GM18517 (cell line): Measurements from ENCODE around the gene IRF3.
"Not testable (repeated sequence)": the region's sequence is repeated elsewhere in the genome, so short reads cannot be mapped to it uniquely, and the experiment has no call there.

Source experiments
- ATAC-seq: cut with Tn5 transposase; IDR thresholded peaks from one replicate; pipeline ENCODE4 v1.9.1; 2021; ENCODE audit warnings: mild to moderate bottlenecking, moderate library complexity; ENCODE audit not compliant: unreplicated experiment

IRF3 gene

GRCh38 chr19:49631014-49631588 lies 34.6 kb downstream of the IRF3 start:
- ATAC-seq = no peak

- no peak for ATAC-seq
Observed at GRCh38 chr19:49629659-49630058, 36.0 kb downstream of the IRF3 start.

DNA sequence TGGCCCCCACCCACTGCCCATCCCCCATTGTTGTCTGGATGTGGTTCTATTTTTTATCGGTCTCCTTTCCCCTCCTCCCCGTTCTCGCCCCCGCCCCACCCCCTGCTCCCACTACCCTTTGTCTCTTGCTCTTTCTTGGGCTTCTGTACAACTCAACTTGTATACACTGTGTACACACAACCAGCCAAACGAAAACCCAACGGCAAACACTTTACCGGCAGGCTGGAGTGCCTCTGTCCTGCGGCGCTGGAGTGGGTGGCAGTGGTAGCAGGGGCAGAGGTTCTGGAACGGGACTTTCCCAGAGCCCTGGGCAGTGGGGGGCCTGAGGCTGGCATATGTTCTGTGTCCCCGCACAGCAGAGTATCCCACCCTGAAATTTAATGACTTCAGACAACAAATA lies 39.4 kb downstream of the IRF3 start:
- ATAC-seq = no peak

- no peak for ATAC-seq
Observed at GRCh38 chr19:49624967-49625910, 40.4 kb downstream of the IRF3 start.

DNA sequence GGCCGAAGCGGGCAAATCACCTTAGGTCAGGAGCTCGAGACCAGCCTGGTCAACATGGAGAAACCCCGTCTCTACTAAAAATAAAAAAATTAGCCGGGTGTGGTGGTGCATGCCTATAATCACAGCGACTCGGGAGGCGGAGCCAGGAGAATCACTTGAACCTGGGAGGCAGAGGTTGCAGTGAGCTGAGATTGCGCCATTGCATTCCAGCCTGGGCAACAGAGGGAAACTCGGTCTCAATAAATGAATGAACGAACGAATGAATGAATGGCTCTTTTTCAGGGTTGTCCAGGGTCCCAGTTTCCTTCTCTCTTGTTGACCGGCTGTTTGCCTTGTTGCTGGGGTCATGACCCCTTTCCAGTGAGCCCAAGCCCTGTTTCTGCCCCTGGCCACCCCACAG lies 47.8 kb downstream of the IRF3 start:
- not testable (repeated sequence) for ATAC-seq

DNA sequence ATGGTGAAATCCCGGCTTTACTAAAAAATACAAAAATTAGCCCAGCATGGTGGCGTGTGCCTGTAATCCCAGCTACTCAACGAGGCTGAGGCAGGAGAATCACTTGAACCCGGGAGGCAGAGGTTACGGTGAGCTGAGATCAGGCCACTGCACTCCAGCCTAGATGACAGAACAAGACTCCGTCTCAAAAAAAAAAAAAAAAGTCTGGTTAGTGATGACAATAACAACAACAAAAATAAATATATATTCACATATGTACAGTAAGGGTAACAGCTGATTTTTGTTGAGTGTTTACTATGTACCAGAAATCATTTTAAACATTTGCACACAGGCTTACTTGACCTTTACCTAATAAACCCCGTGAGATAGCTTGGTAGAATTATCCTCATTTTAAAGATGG lies 48.7 kb downstream of the IRF3 start:
- ATAC-seq = no peak

DNA sequence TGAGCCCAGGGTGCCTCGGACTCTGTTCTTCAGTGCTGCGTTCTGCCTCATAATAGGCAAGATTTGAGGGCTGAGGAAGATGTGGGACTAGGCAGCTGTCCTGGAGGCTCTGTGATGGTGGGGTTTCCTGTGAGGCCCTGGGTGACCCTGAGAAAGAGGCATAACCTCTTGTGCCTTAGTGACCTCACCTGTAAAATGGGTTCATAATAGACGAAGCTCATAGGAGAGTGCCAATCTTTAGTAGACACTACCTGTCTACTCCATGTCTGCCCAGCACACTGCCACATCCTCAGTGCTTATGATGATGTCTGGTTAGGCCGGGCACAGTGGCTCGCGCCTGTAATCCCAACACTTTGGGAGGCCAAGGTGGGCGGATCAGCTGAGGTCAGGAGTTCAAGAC lies 49.1 kb downstream of the IRF3 start:
- no peak for ATAC-seq

- no peak for ATAC-seq
Observed at GRCh38 chr19:49615861-49616260, 49.8 kb downstream of the IRF3 start.

DNA sequence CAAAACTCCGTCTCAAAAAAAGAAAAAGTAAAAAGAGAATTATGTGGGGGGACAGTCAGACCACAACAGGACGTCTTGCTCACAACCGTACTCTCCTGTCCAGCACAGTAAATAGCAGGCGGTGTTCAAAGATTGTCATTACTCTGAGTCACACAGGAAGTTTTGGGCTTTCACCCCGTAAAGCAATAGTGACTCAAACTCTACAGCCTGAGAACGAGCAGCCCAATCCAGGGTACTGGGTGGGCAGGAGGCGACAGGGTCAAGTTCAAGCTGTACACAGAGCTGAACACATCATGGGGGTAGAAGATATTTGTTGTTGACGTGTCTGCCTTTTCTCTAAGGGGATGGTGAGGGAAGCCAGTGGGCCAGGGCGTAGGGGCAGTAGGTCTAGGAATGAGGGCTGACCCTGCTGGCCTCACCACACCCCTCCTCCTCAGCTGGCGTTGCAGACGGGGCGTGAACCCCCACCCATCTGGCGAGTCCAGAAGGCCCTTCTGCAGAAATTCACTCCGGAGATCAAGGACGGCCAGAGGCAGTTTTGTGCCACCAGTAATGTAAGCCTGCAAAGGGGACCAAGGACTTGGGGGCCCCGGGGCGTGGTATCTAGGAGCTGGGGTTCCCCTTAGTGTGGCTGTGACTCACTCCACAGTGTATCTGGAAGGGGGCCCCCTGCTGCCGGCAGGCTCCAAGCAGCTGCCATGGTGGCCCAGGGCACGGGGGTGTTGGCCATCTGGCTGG lies 51.4 kb downstream of the IRF3 start:
- no peak for ATAC-seq

- ATAC-seq = no peak
Observed at GRCh38 chr19:49613374-49613773, 52.3 kb downstream of the IRF3 start.
